HG02885 (cell line): Measurements from ENCODE around the gene THBS2.
"Not testable (repeated sequence)": the region's sequence is repeated elsewhere in the genome, so short reads cannot be mapped to it uniquely, and the experiment has no call there.

Experiments used
- ATAC-seq: cut with Tn5 transposase; IDR thresholded peaks from one replicate; pipeline ENCODE4 v1.9.1; 2021; ENCODE audit warnings: mild to moderate bottlenecking; ENCODE audit not compliant: unreplicated experiment, poor library complexity

Gene THBS2

DNA sequence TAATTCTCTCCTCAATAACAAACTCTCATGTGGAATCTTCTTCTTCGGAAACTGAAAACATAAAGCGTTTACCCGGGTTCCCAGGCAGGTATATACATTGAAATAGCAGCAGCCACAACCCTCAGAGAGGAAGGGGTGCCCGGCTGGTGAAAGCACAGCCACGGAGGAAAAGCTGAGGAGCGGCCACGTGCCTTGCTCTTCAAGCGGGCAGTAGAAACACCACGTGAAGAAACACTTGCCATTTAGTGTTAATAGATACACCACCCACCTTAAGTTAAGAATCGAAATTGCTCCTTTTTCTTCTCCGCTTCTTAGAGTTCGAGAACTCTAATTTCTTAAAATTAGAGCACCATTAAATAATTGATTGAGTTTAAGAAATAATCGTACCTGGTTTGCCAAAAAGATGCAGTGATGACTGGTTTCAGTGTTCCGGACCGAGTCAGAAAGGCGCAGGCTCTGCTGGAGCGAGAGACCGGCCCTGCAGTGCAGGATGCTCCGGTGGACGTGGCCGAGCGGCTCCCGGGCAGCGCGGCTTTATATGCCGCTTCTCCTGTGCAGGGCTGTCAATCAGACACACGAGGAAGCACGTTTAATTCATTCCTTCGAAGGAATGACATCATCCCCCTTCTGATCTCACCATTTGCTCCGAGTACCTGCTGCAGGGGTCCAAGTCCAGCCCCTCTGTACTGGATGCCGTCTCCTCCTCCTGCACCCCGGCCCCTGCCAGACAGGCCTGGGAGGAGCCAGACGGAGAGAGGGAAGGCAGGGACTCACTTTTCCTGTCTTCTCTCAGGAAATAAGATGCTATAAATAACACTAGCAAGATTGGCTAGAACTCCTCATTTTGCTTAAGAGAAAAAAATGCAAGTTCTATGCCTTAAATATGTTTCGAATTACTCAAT lies at the start of gene THBS2:
THBS2 (minus strand) TSS at position 510 of the 902 bp plus-strand sequence. CDS start 3,062 bp downstream, outside the sequence.
- ATAC-seq: no peak

DNA sequence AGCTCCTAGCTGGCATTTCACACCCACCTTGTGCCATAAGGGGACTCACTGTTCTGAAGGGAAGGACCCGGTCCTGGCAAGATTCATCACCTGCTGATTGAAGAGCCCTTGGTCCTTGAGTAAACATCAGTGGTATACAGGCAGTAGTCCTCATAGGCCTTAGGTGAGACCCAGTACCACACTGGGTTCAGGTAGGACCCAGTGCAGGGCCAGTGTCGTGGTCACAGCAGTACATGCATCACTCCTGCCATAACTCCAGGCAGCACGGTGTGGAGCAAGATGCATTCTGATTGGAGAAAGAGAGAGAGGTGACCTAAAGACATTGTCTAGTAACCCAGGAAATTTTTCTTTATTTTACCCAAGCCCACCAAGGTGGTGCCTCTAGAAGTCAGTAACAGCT lies 49.1 kb upstream of the THBS2 start:
- ATAC-seq: no peak

DNA sequence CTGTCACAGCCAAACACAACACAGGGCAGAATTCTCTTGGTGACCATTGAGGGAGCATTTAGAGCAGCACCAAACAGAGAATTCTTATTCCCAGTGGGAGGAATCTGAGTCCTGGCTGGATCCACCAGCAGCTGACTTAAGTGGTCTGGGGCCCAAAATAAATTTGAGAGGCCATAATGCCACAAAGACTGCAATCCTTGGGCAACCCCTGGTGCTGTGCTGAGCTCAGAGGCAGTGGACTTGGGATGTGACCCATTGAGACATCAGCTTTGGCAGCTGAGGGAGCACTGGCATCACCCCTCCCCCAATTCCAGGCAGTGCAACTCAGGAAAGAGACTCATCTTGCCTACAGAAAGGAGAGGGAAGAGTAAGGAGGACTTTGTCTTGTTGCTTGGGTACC lies 48.6 kb upstream of the THBS2 start:
- no peak for ATAC-seq

DNA sequence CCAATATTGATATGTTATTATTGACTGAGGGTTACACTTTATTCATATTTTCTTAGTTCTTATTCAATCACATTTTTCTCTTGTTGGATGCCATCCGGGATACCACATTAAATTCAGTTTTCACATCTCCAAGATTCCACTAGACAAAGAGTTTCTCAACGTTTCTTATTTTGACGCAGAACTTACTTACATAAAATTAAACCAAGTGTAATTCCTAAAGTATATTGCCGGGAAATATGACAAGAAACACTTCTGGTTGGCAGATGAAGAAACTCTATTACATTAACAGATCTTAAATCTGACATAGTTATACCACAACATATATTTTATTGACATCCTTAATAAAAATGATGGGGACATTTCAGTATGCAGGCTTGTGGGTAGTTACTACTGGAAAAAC lies 47.3 kb upstream of the THBS2 start:
- ATAC-seq: no peak

DNA sequence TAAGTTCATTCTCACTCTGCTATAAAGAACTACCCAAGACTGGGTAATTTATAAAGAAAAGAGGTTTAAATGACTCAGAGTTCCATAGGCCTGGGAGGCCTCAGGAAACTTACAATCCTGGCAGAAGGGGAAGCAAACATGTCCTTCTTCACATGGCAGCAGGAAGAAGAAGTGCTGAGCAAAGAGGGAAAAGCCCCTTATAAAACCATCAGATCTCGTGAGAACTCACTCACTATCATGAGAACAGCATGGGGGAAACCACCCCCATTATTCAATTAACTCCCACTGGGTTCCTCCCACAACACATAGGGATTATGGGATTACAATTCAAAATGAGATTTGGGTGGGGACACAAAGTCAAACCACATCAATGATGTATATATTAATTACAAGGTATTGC lies 45.0 kb upstream of the THBS2 start:
- ATAC-seq: not testable (repeated sequence)

DNA sequence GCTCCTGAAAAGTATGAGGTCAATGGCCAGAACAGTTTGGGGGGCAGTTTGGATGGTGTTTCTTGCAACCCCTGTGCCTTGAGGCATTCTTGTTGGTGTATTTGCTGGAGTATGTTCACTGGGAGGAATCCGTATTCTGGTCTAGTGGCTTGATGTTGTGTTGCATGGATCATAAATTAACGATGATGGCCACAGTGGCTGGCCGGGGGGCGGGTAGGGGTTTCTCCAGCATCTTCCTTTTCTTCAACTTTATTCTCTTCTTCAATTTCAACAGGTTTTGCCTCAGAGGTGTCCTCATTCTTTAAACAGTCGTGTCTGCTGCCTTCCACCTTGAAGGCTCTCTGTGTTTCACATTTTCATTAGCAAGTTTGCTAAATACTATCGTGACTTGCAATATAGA lies 43.0 kb upstream of the THBS2 start:
- no peak for ATAC-seq

DNA sequence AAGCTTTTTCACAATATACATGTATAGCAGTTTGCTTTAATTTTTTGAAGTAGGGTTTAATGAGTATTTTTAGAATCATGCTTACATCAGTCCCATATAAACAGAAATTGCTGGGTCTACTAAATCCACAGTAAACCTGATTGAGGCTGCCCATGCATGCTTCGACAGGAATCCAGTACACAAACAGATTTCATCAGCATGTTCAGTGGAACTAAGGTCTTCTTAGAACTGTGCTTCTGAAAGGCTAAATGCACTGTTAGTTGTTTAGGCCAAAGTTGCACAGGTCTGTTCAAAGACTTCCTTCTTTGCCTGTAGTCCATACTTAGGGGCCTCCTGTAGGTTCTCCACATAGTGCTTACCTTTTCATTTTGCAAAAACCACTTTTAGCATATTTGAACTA lies 42.5 kb upstream of the THBS2 start:
- ATAC-seq: no peak

DNA sequence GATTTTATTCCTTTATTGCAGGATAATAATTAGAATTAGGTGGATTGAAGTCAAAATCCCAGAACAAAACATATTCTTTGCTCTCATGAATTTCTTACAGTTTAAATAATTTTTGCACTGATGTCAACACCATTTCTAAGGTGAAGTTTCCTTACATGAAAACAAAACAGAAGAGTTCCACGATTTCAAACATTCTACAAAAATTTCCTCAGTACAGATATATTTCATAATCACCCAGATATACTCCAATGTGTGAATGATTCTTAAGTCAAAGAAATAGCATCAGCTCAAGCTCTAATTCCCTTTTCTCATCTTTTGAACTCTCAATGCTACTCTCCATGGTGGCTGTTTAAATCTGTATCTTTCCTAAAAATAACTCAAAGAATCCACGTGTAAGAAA lies 39.5 kb upstream of the THBS2 start:
- no peak for ATAC-seq

DNA sequence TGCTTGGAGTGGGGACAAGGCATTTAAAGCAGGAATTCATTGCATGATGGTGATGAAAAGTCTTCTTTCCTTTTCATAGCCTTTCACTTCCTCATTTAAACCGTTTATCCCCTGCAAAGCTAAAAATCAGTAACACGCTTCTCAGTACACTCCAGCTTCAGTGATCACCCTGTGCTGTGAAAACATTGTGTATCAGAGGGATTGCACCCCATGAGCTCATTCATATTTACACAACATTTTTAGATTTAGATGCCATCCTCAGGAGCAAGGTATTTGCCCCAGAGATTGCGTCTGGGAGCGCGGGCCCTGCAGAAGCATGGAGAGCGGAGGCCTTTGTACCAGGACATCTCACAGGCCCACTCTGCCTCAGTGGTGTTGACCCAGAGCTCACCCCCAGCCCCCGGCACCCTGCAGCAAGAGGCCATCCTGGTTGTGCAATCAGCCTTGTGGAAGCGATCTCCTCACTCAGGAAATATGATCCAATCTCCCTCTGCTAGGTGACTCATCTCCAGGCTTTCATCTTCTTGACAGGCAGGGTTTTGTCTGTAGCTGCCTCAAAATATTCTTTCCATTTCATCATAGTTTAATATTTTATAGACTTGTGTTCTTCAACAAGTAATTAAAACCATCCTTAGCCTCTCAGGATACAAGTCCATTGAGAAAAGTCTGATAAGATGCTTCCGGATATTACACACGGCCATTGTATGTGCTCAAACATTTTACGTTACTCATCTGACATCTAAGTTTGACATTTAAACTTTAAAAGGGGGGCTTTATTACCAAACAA lies 38.9 kb upstream of the THBS2 start:
- no peak for ATAC-seq

DNA sequence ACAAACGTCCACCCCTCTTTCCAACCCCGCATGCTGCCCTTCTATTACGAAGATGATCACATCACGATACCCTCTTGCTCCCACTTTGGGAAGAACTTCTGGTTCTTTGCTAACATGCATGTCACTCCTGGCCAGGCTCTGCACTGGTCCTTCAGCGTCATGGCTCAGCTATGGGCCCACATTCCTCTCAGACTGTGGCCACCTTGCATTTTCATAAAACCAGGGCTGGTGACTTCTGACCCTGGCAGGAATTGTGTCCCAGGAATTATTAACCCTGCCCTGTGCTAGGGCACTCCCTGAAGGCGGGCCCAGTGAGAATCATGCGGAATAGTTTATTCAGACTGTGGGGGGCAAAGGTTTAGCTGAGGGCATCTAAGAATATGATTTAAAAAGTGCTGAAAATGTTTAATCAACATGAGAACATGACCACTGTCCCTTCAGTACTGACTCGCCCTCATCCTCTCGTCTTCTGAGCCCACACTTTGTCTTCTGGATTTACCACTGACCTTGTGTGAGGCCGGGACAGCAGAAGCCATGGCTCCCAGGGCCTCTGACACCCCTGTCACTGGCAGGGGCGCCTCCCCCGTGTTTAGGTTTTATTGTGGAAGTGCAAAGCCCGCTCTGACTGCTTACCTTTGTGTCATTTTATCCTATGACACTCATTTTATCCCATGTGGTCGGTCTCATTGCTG lies 38.1 kb upstream of the THBS2 start:
- ATAC-seq: no peak

DNA sequence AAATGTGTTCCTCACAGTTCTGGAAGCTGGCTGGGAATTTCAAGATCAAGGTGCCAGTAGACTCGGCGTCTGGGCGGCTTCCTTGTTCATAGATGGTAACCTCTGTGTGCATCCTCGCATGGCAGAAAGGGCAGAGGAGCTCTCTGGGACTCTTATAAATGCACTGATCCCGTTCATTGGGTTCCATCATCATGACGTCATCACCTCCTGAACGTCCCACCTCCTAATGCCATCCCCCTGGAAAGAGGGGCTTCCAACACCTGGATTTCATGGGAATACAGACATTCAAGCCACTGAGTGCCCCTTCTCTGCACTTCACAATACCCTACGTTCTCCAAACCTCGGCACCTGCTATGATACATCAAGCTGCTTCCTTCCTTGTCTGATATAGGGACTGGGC lies 37.5 kb upstream of the THBS2 start:
- no peak for ATAC-seq

DNA sequence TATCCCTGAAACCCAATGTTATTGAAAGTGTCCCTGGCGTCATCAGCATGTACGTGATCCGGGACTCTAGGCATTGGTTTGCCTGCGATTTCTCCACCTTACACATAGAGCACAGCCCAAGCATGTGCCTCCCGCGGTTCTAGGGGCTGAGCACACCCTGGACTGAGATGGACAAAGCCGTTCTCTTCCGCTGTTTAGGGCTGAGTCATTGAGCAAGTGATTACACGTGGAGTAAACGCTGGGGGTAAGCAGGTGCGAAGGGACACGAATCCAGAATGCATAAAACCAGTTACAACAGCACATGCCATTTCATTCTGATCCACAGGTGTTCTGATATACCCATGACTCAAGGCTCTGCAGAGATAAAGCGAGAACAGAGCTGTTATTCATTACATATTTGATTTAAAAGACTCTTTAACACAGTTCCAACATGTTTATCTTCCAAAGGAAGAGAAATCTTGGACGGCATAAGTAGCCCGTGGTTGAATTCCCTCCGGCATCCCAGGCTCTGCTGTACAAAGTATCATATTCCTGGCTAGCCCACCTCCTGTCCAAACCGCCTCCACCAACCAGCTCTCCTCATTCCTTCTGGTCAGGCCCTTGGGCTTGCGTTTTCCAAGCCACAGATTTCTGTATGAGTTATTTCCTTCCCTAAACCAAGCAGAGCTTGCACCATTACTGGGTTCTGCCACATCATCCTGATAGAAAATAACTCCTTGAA lies 36.1 kb upstream of the THBS2 start:
- no peak for ATAC-seq

DNA sequence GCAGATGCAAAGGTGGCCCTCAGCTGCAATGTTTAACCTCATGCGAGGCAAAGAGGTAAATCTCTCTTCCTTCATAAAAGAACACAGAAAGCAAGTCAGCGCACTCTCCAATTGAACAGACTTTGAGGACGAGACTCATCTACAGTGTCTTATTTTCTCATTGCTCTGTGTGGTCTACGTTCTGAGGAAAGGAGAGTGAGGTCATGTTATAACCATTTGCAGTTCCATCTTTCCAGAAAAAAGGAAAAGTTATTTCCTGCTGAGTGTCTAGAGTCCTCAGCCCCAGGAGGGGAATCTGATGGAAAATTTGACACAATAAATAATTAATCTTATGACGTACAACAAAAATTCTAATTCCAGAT lies 35.6 kb upstream of the THBS2 start:
- ATAC-seq: no peak

DNA sequence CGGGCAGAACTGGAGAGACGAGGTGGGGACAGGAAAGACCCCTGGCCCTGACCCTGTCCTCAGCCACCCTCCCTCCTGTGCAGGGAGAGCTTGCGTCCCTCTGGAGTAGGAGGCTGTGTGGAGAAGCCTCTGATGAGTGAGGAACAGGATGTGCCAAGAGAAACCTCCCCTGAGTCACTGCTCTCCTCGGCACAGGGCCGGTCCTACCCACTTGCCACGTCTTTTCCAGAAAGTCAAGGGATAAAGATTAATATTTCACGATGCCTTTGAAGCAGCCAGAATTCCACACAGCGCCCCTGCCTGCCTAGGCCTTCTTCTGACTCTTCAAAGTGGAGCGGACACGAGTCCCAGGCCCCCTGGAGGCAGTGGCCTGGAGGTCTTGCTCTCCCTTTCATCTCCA lies 34.9 kb upstream of the THBS2 start:
- no peak for ATAC-seq

DNA sequence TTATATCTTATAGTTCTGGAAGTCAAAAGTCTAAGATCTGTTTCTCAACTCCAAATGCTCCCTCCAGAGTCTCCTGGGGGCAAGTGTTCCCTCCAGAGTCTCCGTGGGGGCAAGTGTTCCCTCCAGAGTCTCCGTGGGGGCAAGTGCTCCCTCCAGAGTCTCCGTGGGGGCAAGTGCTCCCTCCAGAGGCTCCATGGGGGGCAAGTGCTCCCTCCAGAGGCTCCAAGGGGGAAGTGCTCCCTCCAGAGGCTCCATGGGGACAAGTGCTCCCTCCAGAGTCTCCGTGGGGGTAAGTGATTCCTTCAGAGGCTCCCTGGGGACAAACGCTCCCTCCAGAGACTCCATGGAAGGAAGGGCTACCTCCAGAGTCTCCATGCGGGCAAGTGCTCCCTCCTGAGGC lies 34.0 kb upstream of the THBS2 start:
- no peak for ATAC-seq

DNA sequence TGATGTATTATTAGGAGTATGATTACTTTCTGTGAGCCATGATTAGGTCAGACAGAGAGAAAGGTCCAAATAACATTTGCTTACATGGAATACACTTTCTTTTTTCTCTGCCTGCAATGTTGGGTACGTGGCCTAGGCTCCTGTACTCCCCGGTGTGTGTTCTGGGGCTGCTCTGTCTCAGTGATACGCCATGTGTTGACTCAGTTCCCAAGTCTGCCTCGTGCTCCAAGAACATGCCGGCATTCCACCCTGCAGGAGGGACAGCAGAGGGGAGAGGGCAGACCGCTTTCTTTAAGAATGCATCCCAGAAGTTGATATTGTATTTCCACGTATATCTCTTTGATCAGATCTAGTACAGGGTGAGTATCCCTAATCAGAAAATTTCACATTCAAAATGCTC lies 33.3 kb upstream of the THBS2 start:
- ATAC-seq: no peak

DNA sequence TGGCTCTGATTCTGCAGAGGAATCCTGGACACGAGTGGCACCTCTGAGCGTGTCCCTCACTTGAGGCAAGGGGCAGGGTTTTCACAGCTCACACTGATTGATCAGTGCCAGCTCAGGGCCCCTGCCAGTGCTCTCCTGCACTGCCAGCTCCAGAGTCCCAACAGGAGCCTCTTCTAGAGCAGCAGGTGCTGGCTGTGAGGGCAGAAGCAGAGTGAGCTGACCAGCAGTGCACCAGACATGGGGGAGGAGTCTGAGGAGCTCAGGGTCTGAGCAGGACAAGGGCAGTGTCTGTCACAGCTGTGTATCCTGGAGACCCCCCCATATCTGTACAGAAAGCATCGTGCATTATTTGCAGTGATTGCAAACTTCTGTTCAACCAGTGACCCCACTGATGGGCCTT lies 31.5 kb upstream of the THBS2 start:
- no peak for ATAC-seq

DNA sequence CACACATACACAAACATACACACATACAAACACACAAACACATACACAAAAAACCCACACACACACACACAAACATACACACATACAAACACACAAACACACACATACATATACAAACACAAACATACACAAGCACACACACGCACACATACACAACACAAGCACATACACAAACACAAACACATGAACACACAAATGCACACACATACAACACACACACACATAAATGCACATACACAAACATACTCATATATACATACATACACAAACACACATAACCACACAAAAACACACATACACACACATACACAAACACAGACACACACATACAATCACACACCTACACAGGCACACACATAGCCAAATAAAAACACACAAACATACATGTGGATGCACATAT lies 30.3 kb upstream of the THBS2 start:
- ATAC-seq: no peak

DNA sequence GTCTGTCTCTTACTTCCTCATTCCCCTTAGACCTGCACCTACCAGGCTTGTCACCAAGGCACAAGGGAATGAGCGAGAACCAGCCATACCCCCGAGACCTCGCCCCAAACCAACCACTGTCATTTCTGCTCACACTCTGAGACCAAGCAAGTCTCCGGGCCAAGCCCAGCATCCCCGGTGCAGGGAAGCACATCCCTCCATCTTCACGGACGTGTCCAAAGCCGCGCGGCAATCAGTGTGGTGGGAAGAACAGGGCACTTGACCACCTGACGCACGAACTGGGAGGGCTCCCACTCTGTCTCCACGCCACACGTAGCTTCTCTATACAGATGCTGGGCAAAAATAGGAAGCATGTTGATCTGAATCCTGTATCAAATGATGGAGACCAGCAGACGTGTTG lies 28.4 kb upstream of the THBS2 start:
- no peak for ATAC-seq

DNA sequence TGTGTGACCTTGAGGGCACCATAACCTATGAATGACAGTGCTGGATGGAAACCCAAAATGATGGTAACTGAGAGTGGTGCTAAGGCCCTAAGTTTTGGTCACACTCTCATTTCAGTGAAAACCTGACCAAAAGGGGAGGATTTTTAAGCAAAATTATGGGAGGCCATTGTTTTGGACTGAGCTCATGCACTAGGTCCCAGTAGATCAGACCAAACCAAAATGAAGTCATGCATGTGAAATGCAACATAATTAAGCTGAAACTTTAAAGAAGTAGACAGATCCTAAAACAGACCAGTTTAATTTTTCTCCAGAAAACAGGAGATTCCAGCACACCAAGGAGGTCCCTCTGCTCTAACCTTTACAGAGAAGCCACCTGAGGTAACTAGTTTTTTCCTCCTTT lies 24.0 kb upstream of the THBS2 start:
- ATAC-seq: no peak
